Measurements from ENCODE around the gene PASK. TPM values are rescaled to one million over a fixed set of nuclear protein-coding genes. Genes with fewer than 3 reads are reported as not detected.
"Not testable (repeated sequence)": the region's sequence is repeated elsewhere in the genome, so short reads cannot be mapped to it uniquely, and the experiment has no call there.

Gene PASK
- polyA plus RNA-seq (ENCODE audit: insufficient read length in 3 of 3) = 10 to 100 TPM; 15.1 to 26.7 (median 23.9) TPM
- long read RNA-seq, donor 1, partial matches to known transcripts = 141 of 151 reads
- long read RNA-seq, donor 1, other reads (novel, unspliced or antisense) = 10 of 151 reads
- long read RNA-seq, donor 2 = 0 reads
- long read RNA-seq, donor 3 = 0 reads
- long read RNA-seq, donor 4 = 0 reads
- long read RNA-seq, donor 5 = 0 reads
- long read RNA-seq, donor 6, full-length matches to known transcripts = 3 of 3 reads
- long read RNA-seq, donor 6, partial matches to known transcripts = 0 of 3 reads
- long read RNA-seq, donor 6, other reads (novel, unspliced or antisense) = 0 of 3 reads
- long read RNA-seq, donor 7, full-length matches to known transcripts = 1 of 1 reads
- long read RNA-seq, donor 7, partial matches to known transcripts = 0 of 1 reads
- long read RNA-seq, donor 7, other reads (novel, unspliced or antisense) = 0 of 1 reads
- long read RNA-seq, donor 8, full-length matches to known transcripts = 1 of 1 reads
- long read RNA-seq, donor 8, partial matches to known transcripts = 0 of 1 reads
- long read RNA-seq, donor 8, other reads (novel, unspliced or antisense) = 0 of 1 reads
- long read RNA-seq, donor 9, full-length matches to known transcripts = 1 of 1 reads
- long read RNA-seq, donor 9, partial matches to known transcripts = 0 of 1 reads
- long read RNA-seq, donor 9, other reads (novel, unspliced or antisense) = 0 of 1 reads
- long read RNA-seq, donor 10 = 0 reads
- long read RNA-seq, donor 11 = 0 reads
- long read RNA-seq, donor 12, full-length matches to known transcripts = 5 of 5 reads
- long read RNA-seq, donor 12, partial matches to known transcripts = 0 of 5 reads
- long read RNA-seq, donor 12, other reads (novel, unspliced or antisense) = 0 of 5 reads
- long read RNA-seq, donor 13, partial matches to known transcripts = 0 of 1 reads
- long read RNA-seq, donor 13, other reads (novel, unspliced or antisense) = 0 of 1 reads
- long read RNA-seq, donor 14 = 0 reads
- long read RNA-seq, donor 15 = 0 reads
- long read RNA-seq, donor 16 = 0 reads

DNA sequence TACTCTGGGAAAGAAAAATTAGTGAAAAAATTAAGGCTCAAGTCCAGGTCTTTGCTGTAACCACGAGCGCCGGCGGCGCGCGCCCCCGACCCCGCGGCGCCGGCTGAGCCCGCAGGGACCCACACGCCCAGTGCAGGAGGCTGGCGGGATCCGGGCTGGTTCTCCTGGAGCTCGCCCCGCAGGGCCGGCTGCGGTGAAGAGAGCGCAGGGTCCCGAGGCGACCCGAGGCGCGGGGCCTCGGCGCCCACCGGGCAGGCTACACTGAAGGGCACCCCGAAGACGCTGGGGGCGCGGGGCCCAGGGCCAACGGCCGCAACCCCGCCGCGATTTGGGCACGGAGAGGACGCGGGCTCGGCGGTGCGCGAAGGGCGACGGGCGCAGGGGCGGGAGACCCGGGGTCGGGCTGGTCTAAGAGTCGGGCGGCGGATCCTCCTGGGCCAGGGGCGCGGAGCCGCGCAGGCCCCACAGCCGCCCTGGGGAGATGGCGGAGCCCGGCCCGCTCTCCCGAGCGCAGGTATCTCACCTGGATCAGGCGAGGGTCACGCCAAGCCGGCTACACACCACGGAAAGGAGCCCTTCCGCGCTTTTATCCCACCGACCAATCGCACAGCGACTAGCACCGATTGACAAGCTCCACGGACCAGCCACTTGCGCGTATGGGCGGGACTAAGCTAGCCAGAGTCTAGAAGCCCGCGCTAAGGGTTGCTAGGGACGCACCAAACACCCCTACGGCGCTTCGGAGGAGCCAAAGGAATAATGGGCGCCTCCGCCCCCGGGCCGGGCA is at the start of gene PASK:
PASK (minus strand) TSS at position 582 of the 784 bp plus-strand sequence. CDS start 6,440 bp downstream, outside the sequence.
- peak; percentile 94 for DNase-seq

DNA sequence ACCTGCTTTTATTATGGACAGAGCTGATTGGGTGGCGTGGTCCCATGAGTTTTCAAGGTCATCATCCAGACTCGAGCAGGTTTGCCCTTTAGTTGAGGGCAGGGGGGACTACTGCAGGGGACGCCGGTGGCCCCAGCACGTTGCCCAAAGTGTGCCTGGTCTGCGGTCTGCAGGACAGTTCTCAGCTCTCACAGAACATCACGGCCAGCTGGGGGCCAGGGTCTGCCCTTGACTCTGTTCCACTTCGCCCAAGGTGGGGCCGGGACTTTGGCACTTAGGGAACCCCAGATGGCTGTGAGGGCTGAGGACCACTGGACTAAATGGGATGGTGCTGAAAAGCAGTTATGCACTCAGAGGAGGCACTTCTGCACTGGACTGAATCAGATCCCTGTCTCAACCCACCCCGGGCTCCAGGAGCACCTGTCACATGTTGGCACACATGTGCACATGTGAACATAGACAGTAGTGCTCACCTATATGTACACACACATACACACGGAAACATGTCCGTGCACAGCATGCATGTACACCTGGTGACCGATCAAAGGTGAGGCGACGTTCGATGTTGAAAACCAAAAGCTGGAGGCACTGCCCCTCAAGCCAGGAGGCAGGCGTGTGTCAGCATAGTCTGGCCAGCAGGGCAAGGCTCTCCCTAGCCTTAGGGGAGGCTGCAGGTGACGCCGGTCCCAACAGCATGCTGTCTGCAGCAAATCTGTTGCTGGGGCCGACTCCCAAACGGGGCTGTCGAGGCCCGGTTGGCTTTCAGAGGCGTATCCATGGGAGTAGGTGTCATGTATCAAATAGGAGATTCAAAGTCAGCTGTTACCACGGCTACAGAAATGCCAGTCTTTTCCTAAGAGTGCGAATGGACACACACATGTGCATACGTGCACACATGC is 49.4 kb upstream of the PASK start:
- DNase-seq = no peak

- DNase-seq = no peak
Measured at GRCh38 chr2:241197947-241198346, 48.7 kb upstream of the PASK start.

DNA sequence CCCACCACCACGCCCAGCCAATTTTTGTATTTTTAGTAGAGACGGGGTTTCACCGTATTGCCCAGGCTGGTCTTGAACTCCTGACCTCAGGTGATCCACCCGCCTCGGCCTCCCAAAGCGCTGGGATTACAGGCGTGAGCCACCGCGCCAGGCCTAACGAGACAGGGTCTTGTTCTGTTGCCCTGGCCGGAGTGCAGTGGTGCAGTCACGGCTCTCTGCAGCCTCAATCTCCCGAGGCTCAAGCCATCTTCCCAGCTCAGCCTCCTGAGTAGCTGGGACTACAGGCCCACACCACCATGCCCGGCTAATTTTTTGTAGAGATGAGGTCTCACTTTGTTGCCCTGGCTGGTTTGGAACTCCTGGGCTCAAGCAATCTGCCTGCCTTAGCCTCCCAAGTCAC is 48.0 kb upstream of the PASK start:
- DNase-seq = not testable (repeated sequence)

- no peak for DNase-seq
Measured at GRCh38 chr2:241195506-241196130, 46.3 kb upstream of the PASK start.

GRCh38 chr2:241194811-241195210 is 45.5 kb upstream of the PASK start:
- no peak for DNase-seq

DNA sequence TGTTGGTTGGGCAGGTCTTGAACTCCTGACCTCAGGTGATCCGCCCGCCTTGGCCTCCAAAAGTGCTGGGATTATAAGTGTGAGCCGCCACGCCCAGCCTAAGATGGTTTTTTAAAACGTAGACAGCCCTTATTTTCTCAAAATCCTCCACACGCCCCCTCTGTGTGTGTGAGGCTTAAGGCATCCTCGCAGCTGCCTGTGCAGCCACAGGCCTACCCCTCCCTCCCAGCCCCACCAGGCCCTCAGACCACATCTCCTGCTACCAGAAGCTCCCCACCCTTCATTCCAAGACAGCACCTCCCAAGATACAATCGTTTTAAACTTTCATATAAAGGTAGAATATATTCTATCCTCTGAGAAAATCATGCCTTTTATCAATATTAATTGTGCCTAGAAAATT is 44.0 kb upstream of the PASK start:
- DNase-seq = no peak

- DNase-seq = no peak
Measured at GRCh38 chr2:241191081-241191480, 41.8 kb upstream of the PASK start.

DNA sequence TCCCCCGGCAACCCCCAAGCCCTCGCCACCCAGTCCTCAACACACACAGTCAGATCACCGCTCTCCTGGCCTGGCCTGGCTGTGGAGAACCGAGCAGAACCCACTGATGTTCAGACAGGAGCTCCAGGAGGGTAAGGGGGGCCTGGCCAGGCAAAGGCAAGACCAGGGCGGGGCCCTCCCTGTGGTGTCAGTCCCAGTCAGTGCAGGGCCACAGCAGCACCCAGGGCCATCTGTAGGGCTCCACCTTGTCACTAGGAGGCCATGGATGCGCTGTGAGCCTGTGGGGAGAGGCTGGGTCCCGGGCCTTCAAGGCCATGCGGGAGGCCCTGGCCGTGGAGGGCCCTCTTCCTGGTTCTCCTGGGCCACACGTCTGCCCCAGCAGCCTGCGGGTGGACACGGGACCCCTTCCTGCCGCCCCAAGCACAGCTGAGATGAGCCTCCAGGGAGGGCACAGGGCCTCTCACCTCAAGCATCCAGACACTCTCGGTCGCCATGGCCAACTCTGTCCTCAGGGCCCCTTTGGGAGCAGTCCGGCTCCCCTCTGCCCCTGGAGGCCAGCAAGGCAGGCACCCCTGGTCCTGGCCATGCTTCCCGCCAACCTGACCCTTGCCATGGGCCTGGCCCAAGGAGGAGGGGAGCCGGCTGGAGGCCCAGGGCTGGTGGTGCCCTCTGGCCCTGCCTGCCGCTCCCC is 41.2 kb upstream of the PASK start:
- no peak for DNase-seq

DNA sequence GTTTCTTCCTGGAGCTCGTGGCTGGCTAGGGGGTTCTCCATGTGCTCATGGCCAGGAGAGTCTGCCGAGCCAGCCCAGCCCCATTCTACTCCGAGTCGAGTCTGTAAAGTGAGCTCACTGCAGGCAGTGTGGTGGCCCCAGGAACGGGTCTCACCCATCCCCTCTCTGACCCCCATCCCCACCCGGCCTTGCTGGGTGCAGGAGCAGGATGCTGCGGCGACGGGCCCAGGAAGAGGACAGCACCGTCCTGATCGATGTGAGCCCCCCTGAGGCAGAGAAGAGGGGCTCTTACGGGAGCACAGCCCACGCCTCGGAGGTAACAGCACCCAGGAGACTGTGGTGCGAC is 40.6 kb upstream of the PASK start:
- no peak for DNase-seq

- no peak for DNase-seq
Measured at GRCh38 chr2:241189093-241189855, 40.0 kb upstream of the PASK start.

DNA sequence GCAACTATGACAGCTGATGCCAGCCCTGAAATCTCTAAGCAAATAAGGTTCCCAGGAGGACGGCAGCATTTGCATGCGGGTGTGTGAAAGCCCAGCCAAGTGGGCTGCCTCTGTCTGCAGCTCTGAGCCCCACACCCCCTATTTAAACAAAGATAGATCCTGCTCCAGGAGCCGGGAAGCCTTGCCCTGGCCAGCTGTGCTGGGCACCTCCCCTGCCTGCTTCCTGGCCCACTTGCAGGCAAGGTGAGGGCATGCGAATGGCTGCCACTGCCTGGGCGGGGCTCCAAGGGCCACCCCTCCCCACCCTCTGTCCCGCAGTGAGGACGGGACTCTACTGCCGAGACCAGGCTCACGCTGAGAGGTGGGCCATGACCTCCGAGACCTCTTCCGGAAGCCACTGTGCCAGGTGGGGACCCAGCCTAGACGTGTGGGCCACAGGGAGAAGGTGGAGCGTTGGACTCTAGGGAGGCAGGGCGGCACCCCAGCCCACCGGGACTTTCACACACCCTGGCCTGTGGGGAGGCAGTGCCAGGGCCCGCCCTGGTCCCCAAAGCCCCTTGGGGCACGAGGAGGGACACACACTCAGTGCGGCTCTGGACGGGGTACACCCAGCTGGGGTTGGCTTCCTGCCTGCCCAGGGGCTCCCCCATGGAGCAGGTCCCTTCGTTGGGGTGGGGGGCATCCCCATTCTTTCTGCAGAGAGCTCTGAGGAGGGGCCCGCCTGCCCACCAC is 39.3 kb upstream of the PASK start, which contains the start of gene ANO7:
ANO7 (plus strand) TSS at position 317 of the 732 bp plus-strand sequence. CDS start 1,387 bp downstream, outside the sequence.
- no peak for DNase-seq

DNA sequence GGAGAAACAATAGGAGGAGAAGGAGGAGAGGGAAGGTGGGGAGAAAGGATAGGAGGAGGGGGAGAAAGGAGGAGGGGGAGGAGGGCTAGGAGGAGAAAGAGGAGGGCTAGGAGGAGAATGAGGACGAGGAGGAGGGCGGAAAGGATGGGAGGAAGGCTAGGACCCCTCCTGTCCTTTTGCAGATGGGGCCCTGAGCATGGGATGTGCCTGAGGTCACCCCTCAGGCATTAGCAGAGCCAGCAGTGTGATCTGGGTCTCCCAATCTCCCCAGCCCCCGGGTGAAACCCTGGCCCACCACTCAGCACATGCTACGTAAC is 38.6 kb upstream of the PASK start:
- DNase-seq = no peak

DNA sequence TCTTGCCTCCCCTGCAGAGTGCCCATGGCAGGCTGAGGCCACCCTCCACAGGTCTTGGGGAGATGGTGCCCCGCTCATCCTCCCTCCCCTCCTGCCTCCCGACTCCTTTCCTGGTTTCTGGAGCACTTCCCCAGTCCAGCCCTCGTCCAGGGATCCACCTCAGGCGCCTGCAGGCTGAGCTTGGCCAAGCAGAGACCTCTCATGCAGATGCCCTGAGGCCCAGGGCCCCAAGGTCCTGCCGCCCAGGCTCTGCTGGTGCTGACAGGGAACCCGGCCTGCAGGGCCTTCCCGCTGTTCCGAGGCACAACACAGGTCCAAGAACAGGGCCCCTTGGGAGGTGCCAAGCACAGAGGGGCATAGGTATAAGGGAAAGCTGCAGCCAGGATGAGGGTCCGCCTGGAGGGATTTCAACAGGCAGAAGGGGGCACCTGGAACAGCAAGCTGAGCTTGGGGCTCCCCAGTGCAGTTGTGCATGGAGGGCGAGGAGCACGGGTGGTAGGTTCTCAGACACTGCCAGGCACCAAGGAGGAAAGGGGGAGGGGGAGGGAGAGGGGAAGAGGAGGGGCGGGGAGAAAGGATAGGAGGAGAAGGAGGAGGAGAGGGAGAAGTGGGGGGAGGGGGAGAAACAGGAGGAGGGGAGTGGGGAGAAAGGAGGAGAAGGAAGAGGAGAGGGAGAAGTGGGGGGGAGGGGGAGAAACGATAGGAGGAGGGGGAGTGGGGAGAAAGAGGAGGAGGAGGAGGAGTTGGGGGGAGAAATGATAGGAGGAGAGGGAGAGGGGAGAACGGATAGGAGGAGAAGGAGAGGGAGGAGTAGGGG is 38.0 kb upstream of the PASK start:
- no peak for DNase-seq

- no peak for DNase-seq
Measured at GRCh38 chr2:241185961-241186360, 36.7 kb upstream of the PASK start.

GRCh38 chr2:241184901-241185300 is 35.6 kb upstream of the PASK start:
- no peak for DNase-seq

GRCh38 chr2:241183221-241183620 is 33.9 kb upstream of the PASK start:
- no peak for DNase-seq
